B cell (primary cell): ENCODE results near the gene UBAP1L.

Experiments used
- EZH2 ChIP-seq: IDR thresholded peaks from 2 replicates; pipeline ENCODE4 v1.6.1; 2012; ENCODE audit warnings: borderline replicate concordance, low read depth, mild to moderate bottlenecking, moderate library complexity, low read length; ENCODE audit not compliant: insufficient read depth, poor library complexity, severe bottlenecking
- TF ChIP-seq, protein P1 (sequence below): fragments of 200-600 bp; IDR thresholded peaks from one replicate; pipeline ENCODE4 v1.8.0; 2022; ENCODE audit warnings: antibody characterized with exemption, mild to moderate bottlenecking

- TF ChIP-seq, protein P1, sequence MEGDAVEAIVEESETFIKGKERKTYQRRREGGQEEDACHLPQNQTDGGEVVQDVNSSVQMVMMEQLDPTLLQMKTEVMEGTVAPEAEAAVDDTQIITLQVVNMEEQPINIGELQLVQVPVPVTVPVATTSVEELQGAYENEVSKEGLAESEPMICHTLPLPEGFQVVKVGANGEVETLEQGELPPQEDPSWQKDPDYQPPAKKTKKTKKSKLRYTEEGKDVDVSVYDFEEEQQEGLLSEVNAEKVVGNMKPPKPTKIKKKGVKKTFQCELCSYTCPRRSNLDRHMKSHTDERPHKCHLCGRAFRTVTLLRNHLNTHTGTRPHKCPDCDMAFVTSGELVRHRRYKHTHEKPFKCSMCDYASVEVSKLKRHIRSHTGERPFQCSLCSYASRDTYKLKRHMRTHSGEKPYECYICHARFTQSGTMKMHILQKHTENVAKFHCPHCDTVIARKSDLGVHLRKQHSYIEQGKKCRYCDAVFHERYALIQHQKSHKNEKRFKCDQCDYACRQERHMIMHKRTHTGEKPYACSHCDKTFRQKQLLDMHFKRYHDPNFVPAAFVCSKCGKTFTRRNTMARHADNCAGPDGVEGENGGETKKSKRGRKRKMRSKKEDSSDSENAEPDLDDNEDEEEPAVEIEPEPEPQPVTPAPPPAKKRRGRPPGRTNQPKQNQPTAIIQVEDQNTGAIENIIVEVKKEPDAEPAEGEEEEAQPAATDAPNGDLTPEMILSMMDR: no peak
- no peak for TF ChIP-seq EZH2
Observed at GRCh38 chr15:65052956-65053355, 62.0 kb downstream of the UBAP1L start.
